Activated CD4-positive, alpha-beta T cell treated with anti-CD3 and anti-CD28 coated beads, Interleukin-2, amount 50 U/mL, for 24 hours (primary cell): ENCODE results near the gene FAM163B.
"Not testable (repeated sequence)": the region's sequence is repeated elsewhere in the genome, so short reads cannot be mapped to it uniquely, and the experiment has no call there.

Experiments used
- DNase-seq, 2 donors: peaks; one replicate each; pipeline ENCODE4 v3.0.0-alpha.2; 2020; ENCODE audit warnings: low read depth in 1 of 2, low spot score in 1 of 2

The FAM163B gene

GRCh38 chr9:133569891-133570690, 39.1 kb downstream of the FAM163B start:
- no peak for DNase-seq

GRCh38 chr9:133569121-133569785, 39.9 kb downstream of the FAM163B start:
- no peak for DNase-seq

GRCh38 chr9:133568186-133568585, 41.0 kb downstream of the FAM163B start:
- DNase-seq = no peak

GRCh38 chr9:133566817-133567216, 42.4 kb downstream of the FAM163B start:
- DNase-seq = no peak

- DNase-seq = no peak
Observed at GRCh38 chr9:133566382-133566781, 42.8 kb downstream of the FAM163B start.

- no peak for DNase-seq
Observed at GRCh38 chr9:133564451-133565116, 44.6 kb downstream of the FAM163B start.

GRCh38 chr9:133563814-133564213, 45.4 kb downstream of the FAM163B start:
- not testable (repeated sequence) for DNase-seq

- DNase-seq = no peak
Observed at GRCh38 chr9:133563291-133563796, 45.8 kb downstream of the FAM163B start.

GRCh38 chr9:133562611-133563290, 46.4 kb downstream of the FAM163B start:
- no peak for DNase-seq

- no peak for DNase-seq
Observed at GRCh38 chr9:133561976-133562554, 47.1 kb downstream of the FAM163B start.

GRCh38 chr9:133560944-133561343, 48.2 kb downstream of the FAM163B start:
- no peak for DNase-seq

GRCh38 chr9:133560311-133560710, 48.9 kb downstream of the FAM163B start:
- no peak for DNase-seq

- peak in 1 of 2 donors; percentile 39 for DNase-seq
Observed at GRCh38 chr9:133558191-133559126, 50.7 kb downstream of the FAM163B start.

- no peak for DNase-seq
Observed at GRCh38 chr9:133557581-133557980, 51.6 kb downstream of the FAM163B start.

- no peak for DNase-seq
Observed at GRCh38 chr9:133556354-133556753, 52.8 kb downstream of the FAM163B start.

GRCh38 chr9:133554729-133555128, 54.5 kb downstream of the FAM163B start:
- DNase-seq = no peak

- no peak for DNase-seq
Observed at GRCh38 chr9:133553973-133554713, 55.0 kb downstream of the FAM163B start.

- DNase-seq = no peak
Observed at GRCh38 chr9:133553123-133553522, 56.1 kb downstream of the FAM163B start.

- DNase-seq = no peak
Observed at GRCh38 chr9:133552236-133552635, 57.0 kb downstream of the FAM163B start.
